Measurements from ENCODE around the gene WAC.
"Not testable (repeated sequence)": the region's sequence is repeated elsewhere in the genome, so short reads cannot be mapped to it uniquely, and the experiment has no call there.

The WAC gene

DNA sequence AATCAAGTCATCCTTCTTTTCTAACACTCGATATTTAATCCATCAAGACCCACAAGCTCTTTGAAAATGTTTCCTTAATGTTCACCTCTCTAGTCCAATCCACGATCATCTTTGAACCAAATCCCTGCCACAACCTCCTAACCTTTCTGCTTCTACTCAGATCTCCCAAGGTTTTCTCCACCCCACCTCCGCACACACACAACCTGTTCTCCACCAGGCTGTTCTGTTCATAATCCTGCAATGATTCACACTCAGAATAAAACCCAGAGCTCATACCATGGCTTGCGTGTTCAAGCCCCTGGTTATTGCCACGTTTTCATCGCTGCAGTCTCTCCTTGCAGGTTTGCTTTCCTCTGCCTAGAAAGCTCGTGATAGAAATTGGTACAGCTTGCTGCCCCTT lies 90.6 kb downstream of the WAC start:
- DNase-seq = no peak

- no peak for DNase-seq
Measured at GRCh38 chr10:28624351-28624750, 91.4 kb downstream of the WAC start.

- DNase-seq = no peak
Measured at GRCh38 chr10:28627102-28627501, 94.2 kb downstream of the WAC start.

DNA sequence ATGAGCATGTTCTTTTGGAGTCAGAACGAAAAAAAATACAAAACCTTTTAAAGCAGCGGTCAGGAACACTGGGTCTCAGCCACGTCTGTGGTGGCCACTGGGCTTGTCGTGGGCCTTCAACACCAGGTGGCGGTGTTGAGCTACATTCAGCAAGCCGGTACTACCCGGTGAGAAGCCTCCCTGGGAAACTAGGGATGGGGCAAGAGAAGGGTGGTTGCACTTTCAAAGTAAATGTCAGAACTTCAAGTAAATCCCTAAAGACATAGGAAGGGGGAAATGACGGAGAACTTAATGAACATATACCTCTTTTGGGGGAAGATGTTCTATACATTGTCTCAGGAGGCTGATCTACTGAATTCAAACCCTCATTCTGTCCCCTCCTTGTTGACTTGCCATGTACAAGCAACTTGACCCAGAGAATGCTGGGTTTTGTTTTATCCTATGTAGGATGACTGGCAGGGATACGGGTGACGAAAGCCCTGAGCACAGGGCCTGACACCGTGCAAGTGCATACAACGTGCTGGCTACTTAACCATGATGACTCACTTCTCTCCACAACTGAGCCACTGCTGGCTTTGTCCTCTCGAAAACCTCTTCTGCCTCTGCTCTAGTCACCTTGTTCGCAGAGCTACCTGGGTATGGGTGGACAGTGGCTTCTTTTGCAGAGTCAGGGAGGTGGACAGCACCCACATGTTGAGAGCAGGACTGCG lies 95.4 kb downstream of the WAC start:
- peak; percentile 71 for DNase-seq

- DNase-seq = no peak
Measured at GRCh38 chr10:28631896-28632583, 99.1 kb downstream of the WAC start.

DNA sequence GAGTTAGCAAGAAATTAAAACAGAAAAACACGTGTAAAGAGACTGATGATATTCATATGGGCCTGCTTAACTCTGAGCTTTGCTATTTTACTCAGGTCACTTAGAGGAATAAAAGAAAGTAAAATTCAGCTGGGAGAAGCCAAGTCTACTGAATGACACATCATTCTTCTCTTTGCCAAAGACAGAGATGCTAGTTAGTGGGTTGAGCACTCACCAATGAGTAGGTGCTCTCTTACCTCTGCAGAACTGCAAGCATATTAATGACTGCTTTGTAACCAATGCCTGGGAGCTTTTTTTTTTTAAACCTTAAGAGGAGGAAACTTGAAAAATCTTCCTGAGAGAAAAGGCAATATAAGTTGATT lies 99.6 kb downstream of the WAC start:
- no peak for DNase-seq

GRCh38 chr10:28633750-28634149 lies 100.8 kb downstream of the WAC start:
- DNase-seq = no peak

DNA sequence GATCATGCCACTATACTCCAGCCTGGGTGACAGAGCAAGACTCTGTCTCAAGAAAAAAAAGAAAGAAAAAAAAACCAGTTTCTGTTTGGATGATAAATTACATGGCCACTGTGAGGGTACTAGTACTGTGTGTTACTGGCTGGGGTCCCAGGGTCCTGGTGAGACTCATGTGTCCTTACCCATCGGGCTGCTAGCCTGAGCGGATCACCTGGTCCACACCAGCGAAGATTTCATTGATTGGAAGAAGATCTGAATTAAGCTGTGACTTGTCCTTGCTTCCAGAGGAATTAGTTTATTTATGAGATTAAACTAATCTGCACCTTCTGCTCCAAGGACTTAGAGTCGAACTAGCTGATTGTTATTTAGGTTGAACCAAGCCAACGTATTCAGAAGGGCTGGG lies 104.4 kb downstream of the WAC start:
- no peak for DNase-seq

DNA sequence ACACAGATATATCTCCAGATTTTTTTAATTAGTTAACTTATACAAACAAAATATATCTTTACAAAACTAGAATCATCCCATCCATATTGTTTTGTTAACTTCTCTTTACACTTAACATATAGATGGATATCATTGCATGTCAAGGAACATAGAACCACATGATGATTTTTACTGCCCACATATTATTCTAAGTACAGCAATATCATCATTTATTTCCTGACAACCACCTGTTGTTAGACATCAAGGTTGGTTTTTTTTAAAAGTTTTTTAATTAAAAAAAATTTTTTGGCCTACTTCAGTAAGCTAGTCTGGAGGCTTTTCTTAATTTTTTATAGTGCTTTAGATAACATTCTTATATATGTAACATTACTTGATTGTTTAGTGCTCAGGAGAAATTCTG lies 105.5 kb downstream of the WAC start:
- no peak for DNase-seq

DNA sequence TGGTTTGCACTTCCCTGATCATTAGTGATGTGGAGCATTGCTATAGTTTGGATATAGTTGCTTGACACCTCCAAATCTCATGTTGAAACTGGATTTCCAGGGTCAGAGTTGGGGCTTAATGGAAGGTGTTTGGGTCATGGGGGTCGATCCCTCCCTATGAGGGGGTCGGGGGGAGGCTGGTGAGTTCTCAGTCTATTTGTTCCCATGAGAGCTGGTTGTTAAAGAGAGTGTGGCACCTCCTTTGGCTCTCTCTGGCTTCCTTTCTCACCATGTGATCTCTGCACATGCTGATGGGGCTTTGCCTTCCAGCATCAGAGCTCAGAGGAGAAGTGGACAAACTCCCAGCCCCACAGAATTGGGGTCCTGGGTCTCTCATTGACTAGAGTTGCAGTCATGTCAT lies 107.6 kb downstream of the WAC start:
- no peak for DNase-seq

DNA sequence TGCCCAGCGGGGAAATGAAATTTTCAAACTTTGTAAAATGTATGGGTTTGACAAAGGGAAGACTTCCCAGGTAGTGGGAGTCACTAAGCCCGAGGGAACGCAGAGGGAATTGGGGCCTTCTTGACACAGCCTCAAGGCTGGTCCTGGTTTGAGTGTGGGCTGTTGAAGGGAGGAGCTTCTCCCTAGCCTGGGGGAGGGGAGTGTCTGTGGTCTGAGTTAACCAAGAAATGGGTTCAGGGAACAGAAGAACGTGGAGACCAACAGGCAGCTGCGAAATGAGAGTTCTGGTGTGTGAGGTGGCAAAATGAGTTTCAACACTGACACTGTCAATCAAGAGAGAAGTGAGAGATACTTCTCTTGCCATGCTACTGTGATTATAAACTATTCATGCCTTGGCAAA lies 111.7 kb downstream of the WAC start:
- no peak for DNase-seq

DNA sequence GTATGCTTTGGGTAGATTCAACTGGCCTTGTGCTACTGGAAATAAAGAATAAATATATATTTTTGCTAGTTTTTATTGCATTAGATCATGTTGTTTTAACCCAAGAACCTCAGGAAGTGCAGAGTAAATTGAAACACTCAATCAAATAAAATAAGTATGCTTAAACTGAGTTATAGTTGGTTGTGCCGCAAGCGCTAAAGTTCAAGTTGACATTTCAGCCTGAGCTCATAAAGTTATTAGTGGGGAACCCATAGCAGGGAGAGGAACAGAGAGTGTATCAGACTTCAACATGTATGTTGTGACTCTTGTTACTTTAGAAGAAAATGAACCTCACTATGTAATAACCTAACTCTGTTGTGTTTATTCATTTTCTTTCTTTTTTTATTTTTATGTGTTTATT lies 119.2 kb downstream of the WAC start:
- no peak for DNase-seq

GRCh38 chr10:28652703-28653102 lies 119.8 kb downstream of the WAC start:
- DNase-seq = no peak

DNA sequence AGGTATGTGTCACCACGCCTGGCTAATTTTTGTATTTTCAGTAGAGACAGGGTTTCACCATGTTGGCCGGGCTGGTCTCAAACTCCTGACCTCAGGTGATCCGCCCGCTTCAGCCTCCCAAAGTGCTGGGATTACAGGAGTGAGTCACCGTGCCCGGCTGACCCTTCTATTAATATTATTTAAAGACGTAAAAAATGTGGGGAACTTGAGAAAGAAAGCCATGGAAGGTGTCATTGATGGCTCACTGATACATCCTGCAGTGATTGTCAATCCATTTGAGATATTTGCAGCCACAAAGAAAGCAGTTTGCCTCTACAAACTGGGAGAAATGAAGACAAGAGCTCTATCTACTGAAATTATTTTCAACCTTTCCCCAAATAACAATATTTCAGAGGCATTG lies 125.9 kb downstream of the WAC start:
- not testable (repeated sequence) for DNase-seq

- no peak for DNase-seq
Measured at GRCh38 chr10:28661035-28661434, 128.1 kb downstream of the WAC start.

DNA sequence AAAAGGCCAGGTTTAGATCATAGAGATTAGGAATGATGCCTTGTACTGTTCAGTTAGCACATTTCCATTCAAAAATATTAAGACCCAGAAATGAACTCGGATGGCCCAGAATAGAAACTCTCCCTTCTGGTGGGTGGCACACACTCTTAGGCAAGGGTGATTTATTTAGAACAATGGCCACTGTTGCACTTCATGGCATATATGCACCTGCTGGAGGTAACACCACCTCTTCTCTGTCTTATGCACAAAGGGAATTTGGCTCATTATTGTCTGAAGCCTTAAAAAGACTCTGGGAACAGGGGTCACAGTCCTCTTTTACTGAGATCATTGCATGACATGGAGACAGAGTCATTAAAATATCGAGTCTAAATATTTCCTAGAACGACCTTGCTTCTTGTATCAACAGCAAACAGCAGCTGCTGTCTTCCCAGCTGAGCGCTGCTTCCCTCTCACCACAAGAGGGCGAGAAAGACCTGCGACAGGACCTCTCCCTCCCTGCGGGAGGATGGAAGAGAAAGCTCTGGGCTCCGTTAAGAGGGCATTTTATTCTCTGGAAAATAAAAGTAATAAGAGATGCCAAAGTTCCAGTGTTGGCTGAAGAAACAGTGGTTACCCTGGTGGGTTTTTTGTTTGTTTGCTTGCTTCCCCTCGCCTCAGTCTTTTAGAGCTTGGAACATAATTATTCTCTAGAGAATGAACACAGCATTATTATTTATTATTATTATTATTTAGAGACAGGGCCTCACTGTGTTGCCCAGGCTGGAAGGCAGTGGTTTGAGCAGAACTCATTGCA lies 130.9 kb downstream of the WAC start:
- DNase-seq = peak; percentile 66

DNA sequence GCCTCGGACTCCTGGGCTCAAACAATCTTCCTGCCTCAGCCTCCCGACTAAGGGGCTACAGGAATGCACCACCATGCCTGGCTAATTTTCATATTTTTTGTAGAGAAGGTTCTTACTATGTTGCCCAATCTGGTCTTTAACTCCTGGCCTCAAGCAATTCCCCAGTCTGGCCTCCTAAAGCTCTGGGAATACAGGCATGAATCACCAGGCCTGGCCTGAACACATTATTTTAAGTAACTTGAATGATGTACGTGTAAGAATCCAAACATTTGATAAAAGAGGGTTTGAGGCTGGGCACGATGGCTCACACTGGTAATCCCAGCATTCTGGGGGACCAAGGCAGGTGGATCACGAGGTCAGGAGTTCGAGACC lies 131.4 kb downstream of the WAC start:
- no peak for DNase-seq

DNA sequence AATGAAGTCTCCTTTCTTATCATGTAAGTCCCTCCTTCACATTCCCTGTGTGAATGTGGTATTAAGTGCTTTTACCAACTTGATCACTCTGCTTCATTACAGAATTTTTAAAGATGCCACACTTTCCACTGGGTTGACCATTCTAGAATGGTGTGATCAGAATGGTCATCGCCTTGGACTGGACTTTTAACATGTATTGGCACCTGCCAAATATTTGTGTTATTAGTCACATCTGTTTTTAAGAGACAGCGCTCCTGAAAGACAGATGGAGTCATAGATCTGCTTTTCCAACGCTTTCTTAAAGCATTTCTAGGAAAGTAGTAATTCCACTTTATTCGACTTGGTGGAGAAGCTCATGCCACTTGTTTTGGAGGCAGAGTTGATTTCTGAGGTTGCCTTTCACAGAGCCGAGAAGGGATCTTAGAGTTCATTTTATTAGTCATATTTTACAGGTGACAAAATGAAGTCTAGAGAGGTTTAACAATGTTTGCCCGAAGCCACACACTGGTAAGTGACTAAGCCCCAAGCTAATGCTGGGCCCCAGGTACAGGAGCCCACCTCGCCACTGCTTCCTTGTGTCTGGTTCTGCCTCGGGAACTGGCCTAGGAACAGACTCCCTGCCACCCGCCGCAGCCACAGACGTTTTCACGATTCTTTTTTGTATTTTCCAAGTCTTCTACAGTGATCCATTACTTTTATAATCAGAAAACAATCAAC lies 134.0 kb downstream of the WAC start:
- DNase-seq = no peak

DNA sequence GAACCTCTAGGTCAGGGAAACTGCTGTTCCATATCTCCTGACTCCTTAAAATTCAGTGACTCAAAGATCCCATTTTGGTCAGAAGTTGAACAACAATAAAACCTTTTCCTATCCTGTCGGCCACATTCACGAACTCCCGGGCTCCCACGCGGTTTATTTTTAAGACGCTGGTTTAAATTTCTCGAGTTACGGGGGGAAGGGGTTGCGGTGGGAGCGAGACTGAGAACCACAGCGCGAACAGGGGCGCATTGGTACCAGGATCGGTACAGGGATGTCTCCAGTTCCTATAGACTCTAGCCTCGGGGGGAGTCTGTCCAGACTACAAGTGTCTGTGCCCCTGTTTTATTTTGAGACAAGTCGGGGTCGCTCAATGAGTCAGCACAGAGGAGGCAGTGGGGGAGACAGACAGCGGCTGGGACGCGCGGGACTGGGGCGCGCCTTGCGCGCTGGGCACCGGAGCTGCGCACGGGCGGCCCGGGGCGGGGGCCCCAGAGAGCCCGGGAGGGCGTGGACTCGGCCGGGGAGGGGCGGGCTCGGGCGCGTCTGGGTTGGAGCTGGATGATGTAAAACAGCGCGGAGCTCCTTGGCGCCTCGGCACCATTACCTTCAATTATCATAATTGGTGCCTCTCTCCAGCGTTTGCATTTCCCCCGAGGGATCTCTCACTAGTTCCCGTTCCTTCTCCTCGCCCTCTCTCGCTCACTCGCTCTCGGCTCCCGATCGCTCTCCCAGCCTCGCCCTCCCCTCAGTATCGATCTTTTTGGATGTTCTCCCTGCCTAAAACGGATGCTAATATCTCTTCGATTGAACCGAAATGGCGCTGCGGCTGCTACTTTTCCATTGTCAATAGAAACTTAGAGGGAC lies 135.7 kb downstream of the WAC start:
- DNase-seq = peak; percentile 44

GRCh38 chr10:28669227-28670173 lies 136.6 kb downstream of the WAC start:
- no peak for DNase-seq
